K562 (cell line): ENCODE results near the gene ETNK2. TPM values are rescaled to one million over a fixed set of nuclear protein-coding genes. Genes with fewer than 3 reads are reported as not detected.

Source experiments
- ARID4B ChIP-seq: sonication (generic); formaldehyde crosslinking; IDR thresholded peaks from 2 replicates; pipeline ENCODE4 v1.8.0; 2022; ENCODE audit warnings: mild to moderate bottlenecking, missing genetic modification reagents
- BRD4 ChIP-seq: fragments of 200-600 bp; sonication (generic); IDR thresholded peaks from 2 replicates; pipeline ENCODE4 v1.6.1; 2017; ENCODE audit warnings: inconsistent platforms
- EWSR1 ChIP-seq: fragments of 450-650 bp; IDR thresholded peaks from 2 replicates; pipeline ENCODE4 v1.6.1; 2018; ENCODE audit warnings: borderline replicate concordance, mild to moderate bottlenecking, low read depth, moderate library complexity; ENCODE audit not compliant: partially characterized antibody
- HMBOX1 ChIP-seq: sonication (generic); IDR thresholded peaks from 2 replicates; pipeline ENCODE4 v1.6.1; 2016
- MEF2D ChIP-seq: conservative IDR thresholded peaks from 2 replicates; pipeline ENCODE4 v1.6.1; 2016; ENCODE audit warnings: low read depth, missing genetic modification characterization, missing compliant biosample characterization
- MXI1 ChIP-seq: IDR thresholded peaks from 2 replicates; pipeline ENCODE4 v1.6.1; 2011; ENCODE audit warnings: low read depth, mild to moderate bottlenecking, improper control_type of control experiment, low read length
- PML ChIP-seq: IDR thresholded peaks from 2 replicates; pipeline ENCODE4 v1.6.1; 2012; ENCODE audit warnings: low read length, inconsistent platforms
- TEAD2 ChIP-seq: fragments of 450-650 bp; IDR thresholded peaks from 2 replicates; pipeline ENCODE4 v1.6.1; 2016; ENCODE audit warnings: missing genetic modification characterization, control low read depth, missing compliant biosample characterization
- ZHX1 ChIP-seq: fragments of 150-350 bp; conservative IDR thresholded peaks from 2 replicates; pipeline ENCODE4 v1.6.1; 2014; ENCODE audit warnings: low read length
- polyA plus RNA-seq, 8 experiments: library from polyadenylated mRNA; depleted of rRNA in 4 of 8; stranded (reverse) in 5 of 8; unstranded in 3 of 8; fragments of >200 nt; fragmentation: Nextera tagmentation in 2 of 8; fragmentation: Illumina TruSeq in 1 of 8; extraction: Ambion mirVana in 2 of 8; extraction: Trizol in 1 of 8; gene quantifications; 2 replicates each; pipeline versions ENCODE4 v1.2.1 to v1.2.3, GENCODE V29; 2011 to 2014; ENCODE audit warnings: inconsistent platforms in 1 of 8, missing spikeins in 1 of 8
- total RNA-seq, 7 experiments: library from RNA; depleted of rRNA in 6 of 7; stranded (reverse); fragments of >200 nt in 6 of 7; fragmentation: Illumina TruSeq in 2 of 7; extraction: Trizol in 2 of 7; gene quantifications; 2 replicates each; pipeline versions ENCODE4 v1.2.1 to v1.2.3, GENCODE V29; 2011 to 2021; ENCODE audit warnings: low replicate concordance in 1 of 7
- TF ChIP-seq, protein P1 (sequence below): sonication (generic); formaldehyde crosslinking; IDR thresholded peaks from 2 replicates; pipeline ENCODE4 v1.8.0; 2022; ENCODE audit warnings: mild to moderate bottlenecking, missing genetic modification reagents

The ETNK2 gene
- total and polyA plus RNA-seq, 9 of the 15 experiments (the other 6 are each of a cell fraction or from before 2014, with no cell fraction given) = 0.03 to 0.38 (median 0.13) TPM; not detected in 4

- TF ChIP-seq, protein P1, sequence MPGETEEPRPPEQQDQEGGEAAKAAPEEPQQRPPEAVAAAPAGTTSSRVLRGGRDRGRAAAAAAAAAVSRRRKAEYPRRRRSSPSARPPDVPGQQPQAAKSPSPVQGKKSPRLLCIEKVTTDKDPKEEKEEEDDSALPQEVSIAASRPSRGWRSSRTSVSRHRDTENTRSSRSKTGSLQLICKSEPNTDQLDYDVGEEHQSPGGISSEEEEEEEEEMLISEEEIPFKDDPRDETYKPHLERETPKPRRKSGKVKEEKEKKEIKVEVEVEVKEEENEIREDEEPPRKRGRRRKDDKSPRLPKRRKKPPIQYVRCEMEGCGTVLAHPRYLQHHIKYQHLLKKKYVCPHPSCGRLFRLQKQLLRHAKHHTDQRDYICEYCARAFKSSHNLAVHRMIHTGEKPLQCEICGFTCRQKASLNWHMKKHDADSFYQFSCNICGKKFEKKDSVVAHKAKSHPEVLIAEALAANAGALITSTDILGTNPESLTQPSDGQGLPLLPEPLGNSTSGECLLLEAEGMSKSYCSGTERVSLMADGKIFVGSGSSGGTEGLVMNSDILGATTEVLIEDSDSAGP = no peak
- TF ChIP-seq EWSR1 (no peak), PML (no peak), BRD4 (no peak), HMBOX1 (no peak), MEF2D (tag) (no peak), TEAD2 (tag) (no peak), ZHX1 (no peak), MXI1 (no peak), ARID4B (CRISPR knock-in tag) (no peak)
Observed at GRCh38 chr1:204166219-204166618, 14.4 kb upstream of the ETNK2 start, which contains the start of gene REN (continued).
